Activated CD8-positive, alpha-beta memory T cell treated with anti-CD3 and anti-CD28 coated beads for 1 hour (primary cell): ENCODE results near the gene PAPPA2.

ENCODE experiments used
- DNase-seq, 2 donors: peaks; one replicate each; pipeline ENCODE4 v3.0.0-alpha.2; 2020; ENCODE audit warnings: low read depth in 1 of 2; ENCODE audit errors: extremely low read depth in 1 of 2

PAPPA2 gene

DNA sequence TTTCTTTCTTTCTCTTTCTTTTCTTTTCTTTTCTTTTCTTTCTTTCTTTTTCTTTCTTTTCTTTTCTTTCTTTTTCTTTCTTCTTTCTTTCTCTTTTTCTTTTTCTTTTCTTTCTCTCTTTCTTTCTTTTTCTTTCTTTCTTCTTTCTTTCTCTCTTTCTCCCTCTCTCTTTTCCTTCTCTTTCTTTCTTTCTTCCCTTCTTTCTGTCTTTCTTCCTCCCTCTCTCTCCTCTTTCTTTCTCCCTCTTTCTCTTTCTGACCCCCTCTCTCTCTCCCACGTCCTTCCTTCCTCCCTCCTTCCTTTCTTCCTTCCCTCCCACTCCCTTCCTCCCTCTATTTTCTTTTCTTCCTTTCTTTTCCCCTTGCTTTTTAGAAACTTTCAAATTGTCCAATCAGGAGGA, 333.6 kb downstream of the PAPPA2 start:
- no peak for DNase-seq

GRCh38 chr1:176799327-176799726, 336.4 kb downstream of the PAPPA2 start:
- DNase-seq = no peak

DNA sequence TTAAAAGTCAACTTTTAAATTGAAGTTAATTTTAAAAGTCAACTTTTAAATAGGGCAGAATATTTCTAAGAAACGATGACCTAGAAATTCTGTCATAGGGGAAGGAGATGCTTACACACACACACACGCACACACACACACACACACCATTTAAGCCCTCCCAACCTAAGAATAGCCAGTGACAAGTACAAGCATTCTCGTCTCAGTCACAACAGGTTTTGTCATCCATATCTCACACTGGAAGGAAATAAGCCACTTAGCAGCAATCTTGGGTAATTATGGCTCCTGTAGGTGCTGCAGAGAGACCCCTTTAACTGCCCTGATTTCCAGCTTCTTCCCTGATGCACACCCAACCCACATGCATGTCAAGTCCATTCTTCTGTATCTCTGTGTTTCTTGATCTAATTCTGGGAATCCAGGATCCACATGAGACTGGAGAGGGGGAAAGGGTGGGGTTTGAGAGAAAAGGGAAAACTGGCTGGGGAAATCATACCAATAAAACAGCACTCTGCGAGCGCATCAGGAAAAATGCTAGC, 338.1 kb downstream of the PAPPA2 start:
- DNase-seq = no peak

DNA sequence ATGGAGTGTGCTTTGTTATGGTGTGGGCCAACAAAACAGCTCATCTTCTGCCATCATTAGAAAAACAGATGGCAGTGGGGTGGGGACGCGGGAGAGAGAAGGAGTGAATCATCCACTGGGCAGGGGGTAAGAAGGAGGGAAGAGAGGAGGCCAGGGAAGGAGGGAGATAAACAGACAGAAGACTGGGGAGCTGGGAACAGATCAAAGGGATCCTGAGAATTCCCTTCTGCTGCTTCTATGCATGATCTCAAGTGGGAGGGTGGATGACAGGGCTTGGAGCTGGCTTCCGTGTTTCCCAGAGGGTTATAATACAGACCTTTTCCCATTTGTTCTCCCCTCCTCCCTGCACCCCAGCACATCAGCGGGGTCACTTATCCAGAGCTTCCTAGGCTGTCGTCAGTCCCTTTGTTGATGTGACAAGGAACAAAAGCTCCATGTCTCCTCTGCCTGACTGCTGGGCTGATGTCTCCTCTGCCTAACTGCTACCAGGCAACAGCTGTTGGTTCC, 338.6 kb downstream of the PAPPA2 start:
- DNase-seq = no peak

- DNase-seq = no peak
These were observed 339.3 kb downstream of the PAPPA2 start for GRCh38 chr1:176802316-176802715.

DNA sequence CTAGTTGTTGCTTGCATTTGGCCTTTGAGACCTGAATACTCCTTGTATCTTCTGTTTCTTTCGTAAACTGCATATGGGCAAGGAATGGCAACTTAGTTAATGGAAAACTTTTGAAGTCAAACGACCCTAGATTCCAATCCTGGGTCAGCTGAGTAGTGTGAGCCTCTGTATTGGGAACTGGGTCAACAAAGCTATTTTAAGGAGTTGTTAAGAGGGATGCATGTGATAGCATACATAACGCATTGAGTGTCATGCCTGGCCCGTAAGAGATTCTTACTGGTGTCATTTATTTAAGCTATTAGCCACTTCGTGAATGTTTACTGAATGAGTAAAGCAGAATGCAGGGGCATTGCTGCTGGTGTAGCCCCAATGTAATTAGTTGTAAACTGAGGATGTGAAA, 340.1 kb downstream of the PAPPA2 start:
- DNase-seq = no peak

- DNase-seq = no peak
These were observed 340.6 kb downstream of the PAPPA2 start for GRCh38 chr1:176803596-176803995.

DNA sequence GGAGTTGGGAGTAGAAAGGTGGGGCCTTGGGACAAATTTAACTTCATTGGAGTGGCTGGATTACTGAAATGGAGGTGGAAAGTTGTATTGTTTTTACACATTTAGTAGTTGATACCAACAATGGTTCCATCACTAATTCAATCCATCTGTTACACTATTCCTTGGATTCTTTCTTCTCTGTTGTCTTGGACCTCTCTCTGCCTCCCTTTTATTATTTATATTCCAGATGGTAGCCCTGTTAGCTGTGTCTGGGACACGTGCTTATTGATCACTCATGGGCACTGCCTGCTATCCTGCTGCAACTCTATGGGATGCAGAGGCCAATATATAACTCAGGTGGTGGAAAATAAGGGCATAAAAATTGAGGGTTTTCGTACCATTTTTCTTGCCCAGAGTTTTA, 346.3 kb downstream of the PAPPA2 start:
- no peak for DNase-seq

DNA sequence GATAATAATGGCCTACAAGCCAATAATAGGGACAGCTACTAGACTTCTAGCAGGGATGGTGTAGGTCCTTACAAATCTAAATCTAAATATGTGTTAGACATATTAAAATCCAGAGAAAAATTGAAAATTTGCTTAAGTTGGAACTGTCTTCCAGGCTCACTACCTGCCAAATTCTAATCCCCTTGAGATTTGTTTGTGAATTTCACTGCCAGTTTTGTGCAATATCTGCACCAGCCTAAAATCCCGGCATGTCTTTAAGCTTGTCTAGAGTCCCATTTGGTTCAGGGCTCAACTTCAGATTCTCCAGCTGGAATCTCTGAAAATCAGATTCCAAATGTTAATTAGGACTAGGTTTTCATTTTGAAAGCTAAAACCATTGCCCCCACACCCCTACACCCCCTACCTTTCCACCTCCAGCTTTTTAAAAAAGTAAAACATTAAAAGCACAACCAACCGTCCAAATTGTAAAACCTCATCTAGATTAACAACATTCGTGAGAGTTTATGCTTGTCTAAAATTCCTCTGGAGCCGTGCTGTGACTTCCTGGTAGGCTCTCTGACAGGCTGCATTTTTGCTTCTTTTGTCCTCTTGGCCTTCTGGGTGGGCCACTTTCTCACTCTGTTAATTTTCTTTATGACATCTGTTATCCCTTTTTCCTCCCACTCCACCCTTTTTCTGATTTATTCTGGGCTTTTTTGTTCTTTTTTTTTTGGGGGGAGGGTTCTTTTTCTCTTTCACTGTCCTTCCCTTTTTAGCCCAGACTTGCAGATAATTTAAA, 348.7 kb downstream of the PAPPA2 start:
- no peak for DNase-seq

DNA sequence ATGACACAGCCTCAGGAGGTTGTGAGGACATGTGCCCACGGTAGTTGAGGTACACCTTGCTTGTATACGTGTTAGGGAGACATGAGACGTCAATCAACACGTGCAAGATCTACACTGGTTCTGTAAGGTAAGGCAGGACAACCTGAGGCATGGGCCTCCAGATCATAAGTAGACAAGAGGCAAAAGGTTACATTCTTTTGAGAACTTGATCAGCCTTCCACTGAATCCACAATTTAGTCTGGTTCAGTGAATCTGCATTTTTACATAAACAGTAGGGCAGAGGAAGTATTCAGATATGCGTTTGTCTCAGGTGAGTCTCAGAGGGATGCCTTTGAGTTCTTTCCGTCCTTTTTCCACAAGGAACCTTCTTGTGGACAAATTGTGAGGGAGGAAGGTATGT, 352.6 kb downstream of the PAPPA2 start:
- DNase-seq = no peak

- DNase-seq = no peak
These were observed 353.3 kb downstream of the PAPPA2 start for GRCh38 chr1:176816232-176816631.

DNA sequence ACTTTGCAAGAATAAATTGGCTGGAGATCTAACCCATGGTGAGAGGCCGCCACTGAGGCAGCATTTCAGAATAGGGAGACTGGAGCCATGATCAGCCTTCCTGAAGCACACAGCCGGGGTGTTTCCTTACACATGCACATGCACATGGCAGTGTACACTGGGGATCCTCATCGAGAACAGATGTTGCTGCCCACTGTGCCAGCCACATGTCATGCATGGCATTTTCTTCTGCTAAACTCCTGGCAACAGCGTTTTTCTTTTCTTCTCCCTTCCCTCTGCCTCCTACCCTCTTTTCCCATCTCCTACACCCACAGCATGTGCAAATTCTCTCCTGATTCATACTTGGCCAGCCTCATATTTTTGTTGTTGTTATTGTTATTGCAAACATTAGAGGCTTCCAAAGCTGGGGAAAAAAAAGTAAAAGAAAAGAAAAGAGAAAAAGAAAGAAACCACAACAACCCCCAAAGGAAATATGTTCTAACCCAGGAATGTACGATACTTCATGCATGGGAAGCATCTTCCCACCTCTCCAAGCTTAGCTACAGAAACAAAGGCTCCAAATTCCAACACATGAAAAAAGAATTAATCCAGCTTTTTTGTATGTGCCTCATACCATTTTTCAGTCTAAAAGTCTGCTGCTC, 357.5 kb downstream of the PAPPA2 start:
- no peak for DNase-seq

GRCh38 chr1:176826265-176826664, 363.3 kb downstream of the PAPPA2 start:
- no peak for DNase-seq

- DNase-seq = no peak
These were observed 366.3 kb downstream of the PAPPA2 start for GRCh38 chr1:176829261-176829660.

DNA sequence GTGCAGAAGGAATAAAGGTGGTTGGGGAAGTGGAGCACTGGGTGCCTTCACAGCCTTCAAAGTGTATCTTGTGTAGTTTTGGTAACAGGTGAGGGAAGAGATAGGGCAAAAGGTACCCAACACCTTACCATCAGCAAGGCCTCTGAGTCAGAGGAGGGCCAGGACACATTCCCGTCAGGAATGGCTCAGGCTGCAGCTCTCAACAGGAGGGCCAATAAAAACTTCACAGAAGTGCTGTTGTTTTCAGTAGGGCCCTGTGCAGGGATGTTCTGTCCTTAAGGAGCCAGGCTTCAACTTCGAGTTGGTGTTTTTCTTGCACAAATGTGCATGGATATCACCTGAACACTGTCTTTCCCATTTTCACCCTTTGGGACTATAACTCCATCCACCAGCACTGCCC, 368.2 kb downstream of the PAPPA2 start:
- no peak for DNase-seq

- DNase-seq = no peak
These were observed 374.7 kb downstream of the PAPPA2 start for GRCh38 chr1:176837708-176838107.

DNA sequence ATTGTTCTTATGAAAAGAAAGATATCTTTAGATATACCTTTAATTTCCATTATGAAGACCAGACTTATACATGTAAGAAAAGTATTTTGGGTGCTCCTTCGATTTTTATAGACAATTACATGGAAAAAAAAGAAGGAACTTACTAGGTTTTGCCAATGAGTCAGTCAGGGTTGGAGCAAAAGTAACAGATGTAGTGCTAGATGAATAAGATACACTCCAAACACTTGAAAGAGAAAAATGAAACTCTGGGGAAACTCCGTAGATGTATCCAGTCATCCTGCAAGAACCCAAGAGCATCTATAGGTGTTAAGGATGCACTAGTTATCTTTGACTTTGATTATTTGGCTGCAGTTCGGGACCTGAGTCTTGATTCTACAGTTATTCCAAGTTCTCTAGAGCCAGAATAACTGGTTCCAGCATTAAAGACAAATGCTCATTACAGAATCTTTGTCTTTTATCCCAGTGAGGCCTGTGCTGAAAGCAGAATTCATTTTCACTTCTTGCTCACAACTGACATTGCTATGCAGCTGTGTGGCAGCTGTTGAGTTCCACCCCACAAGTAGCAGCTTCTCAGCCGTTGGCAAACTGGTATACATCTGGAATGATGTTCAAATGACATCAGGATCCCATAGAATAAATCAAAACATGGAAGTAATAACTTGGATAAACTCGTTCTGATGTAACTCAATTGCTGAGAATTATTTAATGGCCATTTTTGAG, 375.5 kb downstream of the PAPPA2 start:
- DNase-seq = no peak

- DNase-seq = no peak
These were observed 376.2 kb downstream of the PAPPA2 start for GRCh38 chr1:176839216-176839615.

DNA sequence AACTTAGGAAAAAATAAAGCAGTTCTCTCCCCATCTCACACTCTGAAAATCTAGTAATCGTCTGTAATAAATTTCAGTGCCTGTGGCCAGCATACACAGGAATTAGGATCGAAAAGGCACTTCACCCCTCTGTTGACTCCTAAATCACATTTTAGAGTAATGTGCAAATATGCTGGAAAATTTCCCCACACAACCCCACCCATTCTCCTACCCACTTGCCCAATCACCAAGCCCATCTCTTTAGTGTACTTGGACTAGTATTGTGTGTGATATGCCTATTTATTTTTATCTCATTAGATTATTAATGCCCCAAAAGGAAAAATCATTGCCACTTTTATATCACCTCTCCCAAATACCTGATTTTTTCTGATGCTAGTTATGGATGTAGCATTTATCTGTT, 378.3 kb downstream of the PAPPA2 start:
- no peak for DNase-seq

- DNase-seq = no peak
These were observed 380.6 kb downstream of the PAPPA2 start for GRCh38 chr1:176843352-176844297.
